SIG-M5 (cell line): Measurements from ENCODE around the gene ZNF385A.
A peak's percentile ranks its signal among the peaks of the same experiment; 100 is the strongest.

Source experiments
- DNase-seq: peaks from one replicate; lab custom pipeline; 2025; lab: John Stamatoyannopoulos, UW

ZNF385A gene

GRCh38 chr12:54384591-54385041 is at the start of gene ZNF385A:
Gene ZNF385A (minus strand): TSS chr12:54384733. CDS start chr12:54384514, 219 bp downstream.
- peak; percentile 94 for DNase-seq

GRCh38 chr12:54432815-54433164 is 48.3 kb upstream of the ZNF385A start:
- no peak for DNase-seq

GRCh38 chr12:54431911-54432814 is 47.6 kb upstream of the ZNF385A start:
- DNase-seq = no peak

GRCh38 chr12:54430471-54431069 is 46.0 kb upstream of the ZNF385A start:
- DNase-seq = no peak

- no peak for DNase-seq
Measured at GRCh38 chr12:54429014-54429471, 44.5 kb upstream of the ZNF385A start.

GRCh38 chr12:54428050-54429013 is 43.8 kb upstream of the ZNF385A start:
- DNase-seq = no peak

GRCh38 chr12:54427106-54427505 is 42.6 kb upstream of the ZNF385A start:
- DNase-seq = no peak

GRCh38 chr12:54426690-54427089 is 42.2 kb upstream of the ZNF385A start:
- DNase-seq = no peak

- DNase-seq = no peak
Measured at GRCh38 chr12:54425702-54426101, 41.2 kb upstream of the ZNF385A start.

GRCh38 chr12:54424224-54424623 is 39.7 kb upstream of the ZNF385A start:
- no peak for DNase-seq

- DNase-seq = no peak
Measured at GRCh38 chr12:54423816-54424150, 39.2 kb upstream of the ZNF385A start.

GRCh38 chr12:54421879-54422250 is 37.3 kb upstream of the ZNF385A start:
- no peak for DNase-seq

- DNase-seq = no peak
Measured at GRCh38 chr12:54421175-54421878, 36.8 kb upstream of the ZNF385A start.

- DNase-seq = no peak
Measured at GRCh38 chr12:54420766-54421144, 36.2 kb upstream of the ZNF385A start.

- DNase-seq = no peak
Measured at GRCh38 chr12:54419088-54419887, 34.8 kb upstream of the ZNF385A start, which contains the start of gene ITGA5. Gene ITGA5 (minus strand): TSS chr12:54419266. CDS start chr12:54419198, 68 bp downstream.

GRCh38 chr12:54418441-54419087 is 34.0 kb upstream of the ZNF385A start:
- no peak for DNase-seq

- DNase-seq = no peak
Measured at GRCh38 chr12:54417712-54418440, 33.3 kb upstream of the ZNF385A start.

- DNase-seq = no peak
Measured at GRCh38 chr12:54416687-54417603, 32.4 kb upstream of the ZNF385A start.
